Liver (tissue), 9 donors: ENCODE measurements around the gene SCARB1. TPM values are rescaled to one million over a fixed set of nuclear protein-coding genes. Genes with fewer than 3 reads are reported as not detected.

Experiments used
- DNase-seq: peaks from one replicate; pipeline ENCODE4 v3.0.0-alpha.2; 2017; ENCODE audit warnings: low spot score
- H3K27ac ChIP-seq, 2 donors: one replicate each; pipeline ENCODE4 v1.7.0; 2013; ENCODE audit warnings: inconsistent platforms in 2 of 2, low read length in 2 of 2, control low read depth in 1 of 2, low read depth in 1 of 2, mild to moderate bottlenecking in 1 of 2
- H3K27me3 ChIP-seq, 4 donors: one replicate each; pipeline versions ENCODE4 v1.6.1 to v1.7.0; 2013; ENCODE audit warnings: low read length in 3 of 4, inconsistent platforms in 1 of 4, mild to moderate bottlenecking in 1 of 4, moderate library complexity in 1 of 4; ENCODE audit not compliant: control insufficient read depth in 4 of 4, insufficient read depth in 4 of 4
- H3K36me3 ChIP-seq, 4 donors: one replicate each; pipeline versions ENCODE4 v1.6.1 to v1.7.0; 2013; ENCODE audit warnings: low read length in 3 of 4, mild to moderate bottlenecking in 3 of 4, low read depth in 1 of 4, moderate library complexity in 1 of 4; ENCODE audit not compliant: control insufficient read depth in 4 of 4, insufficient read depth in 3 of 4
- H3K4me1 ChIP-seq, 4 donors: one replicate each; pipeline versions ENCODE4 v1.6.1 to v1.7.0; 2013; ENCODE audit warnings: low read length in 3 of 4, mild to moderate bottlenecking in 3 of 4, moderate library complexity in 1 of 4; ENCODE audit not compliant: control insufficient read depth in 4 of 4, insufficient read depth in 4 of 4
- H3K4me3 ChIP-seq, 3 donors: one replicate each; pipeline versions ENCODE4 v1.6.1 to v1.7.0; 2013; ENCODE audit warnings: low read length in 3 of 3, control low read depth in 1 of 3, low read depth in 1 of 3, mild to moderate bottlenecking in 1 of 3
- H3K9ac ChIP-seq, 2 donors: one replicate each; pipeline ENCODE4 v1.7.0; 2013; ENCODE audit warnings: low read length in 2 of 2, mild to moderate bottlenecking in 2 of 2, moderate library complexity in 2 of 2, control low read depth in 1 of 2, low read depth in 1 of 2
- H3K9me3 ChIP-seq, 4 donors: one replicate each; pipeline versions ENCODE4 v1.6.1 to v1.7.0; 2013; ENCODE audit warnings: low read length in 3 of 4; ENCODE audit not compliant: control insufficient read depth in 4 of 4
- EGR1 ChIP-seq, 2 donors: IDR thresholded peaks; 2 replicates each; pipeline ENCODE4 v1.6.1; 2016 to 2018; ENCODE audit warnings: antibody characterized with exemption in 2 of 2, low read depth in 2 of 2
- FOXA1 ChIP-seq: IDR thresholded peaks from 2 replicates; pipeline ENCODE4 v1.6.1; 2016; ENCODE audit warnings: antibody characterized with exemption
- GABPA ChIP-seq, 2 donors: IDR thresholded peaks in 1 of 2; conservative IDR thresholded peaks in 1 of 2; 2 replicates each; pipeline ENCODE4 v1.6.1; 2016; ENCODE audit warnings: antibody characterized with exemption in 2 of 2, mild to moderate bottlenecking in 1 of 2, moderate library complexity in 1 of 2
- HNF4A ChIP-seq, 2 donors: conservative IDR thresholded peaks; 2 replicates each; pipeline ENCODE4 v1.6.1; 2016; ENCODE audit warnings: antibody characterized with exemption in 2 of 2, mild to moderate bottlenecking in 2 of 2
- JUND ChIP-seq, 2 donors: IDR thresholded peaks; 2 replicates each; pipeline ENCODE4 v1.6.1; 2016; ENCODE audit warnings: antibody characterized with exemption in 2 of 2
- NR2F2 ChIP-seq: IDR thresholded peaks from 2 replicates; pipeline ENCODE4 v1.6.1; 2016; ENCODE audit warnings: antibody characterized with exemption
- RAD21 ChIP-seq, 2 donors: IDR thresholded peaks; 2 replicates each; pipeline ENCODE4 v1.6.1; 2016; ENCODE audit warnings: antibody characterized with exemption in 2 of 2, mild to moderate bottlenecking in 2 of 2
- RXRA ChIP-seq, 2 donors: IDR thresholded peaks; 2 replicates each; pipeline ENCODE4 v1.6.1; 2017 to 2018; ENCODE audit warnings: antibody characterized with exemption in 2 of 2, mild to moderate bottlenecking in 1 of 2
- SP1 ChIP-seq: IDR thresholded peaks from 2 replicates; pipeline ENCODE4 v1.6.1; 2018; ENCODE audit warnings: antibody characterized with exemption, mild to moderate bottlenecking
- TAF1 ChIP-seq: conservative IDR thresholded peaks from 2 replicates; pipeline ENCODE4 v1.6.1; 2016; ENCODE audit warnings: antibody characterized with exemption, mild to moderate bottlenecking
- ZBTB33 ChIP-seq: IDR thresholded peaks from 2 replicates; pipeline ENCODE4 v1.6.1; 2016; ENCODE audit warnings: antibody characterized with exemption
- WGBS: extraction: QIAGEN DNeasy Blood & Tissue Kit; methylation state at CpG from one replicate; pipeline ENCODE4 v1.1.7; 2013; 5-methylcytosine and 5-hydroxymethylcytosine counted together
- polyA plus RNA-seq, 2 donors: library from polyadenylated mRNA; stranded (reverse) in 1 of 2; unstranded in 1 of 2; fragments of 200-250 nt in 1 of 2; fragments of >200 nt in 1 of 2; fragmentation: Nextera tagmentation in 1 of 2; extraction: Ambion mirVana in 1 of 2; gene quantifications; one replicate each; pipeline versions ENCODE4 v1.2.1 to v1.2.3, GENCODE V29; 2013 to 2015
- total RNA-seq, 2 donors: library from RNA; depleted of rRNA; stranded (reverse); fragments of >200 nt; gene quantifications; one replicate each; pipeline ENCODE4 v1.2.3, GENCODE V29; 2014
- TF ChIP-seq, protein P1 (sequence below): fragments of 150-350 bp; IDR thresholded peaks from 2 replicates; pipeline ENCODE4 v1.5.1; 2017; ENCODE audit warnings: improper control_type of control experiment, low read depth, low read length; ENCODE audit not compliant: missing input control
- TF ChIP-seq, protein P2 (sequence below): IDR thresholded peaks from 2 replicates; pipeline ENCODE4 v1.6.1; 2016; ENCODE audit warnings: antibody characterized with exemption, mild to moderate bottlenecking
- TF ChIP-seq, protein P3 (sequence below): IDR thresholded peaks from 2 replicates; pipeline ENCODE4 v1.6.1; 2016; ENCODE audit warnings: antibody characterized with exemption
- donor health status: healthy.
- donor health status: healthy.
- donor health status: healthy.
- donor health status: healthy.
- donor health status: healthy.

SCARB1 gene
- total and polyA plus RNA-seq, 4 donors: 85.3 to 289 (median 141) TPM

DNA sequence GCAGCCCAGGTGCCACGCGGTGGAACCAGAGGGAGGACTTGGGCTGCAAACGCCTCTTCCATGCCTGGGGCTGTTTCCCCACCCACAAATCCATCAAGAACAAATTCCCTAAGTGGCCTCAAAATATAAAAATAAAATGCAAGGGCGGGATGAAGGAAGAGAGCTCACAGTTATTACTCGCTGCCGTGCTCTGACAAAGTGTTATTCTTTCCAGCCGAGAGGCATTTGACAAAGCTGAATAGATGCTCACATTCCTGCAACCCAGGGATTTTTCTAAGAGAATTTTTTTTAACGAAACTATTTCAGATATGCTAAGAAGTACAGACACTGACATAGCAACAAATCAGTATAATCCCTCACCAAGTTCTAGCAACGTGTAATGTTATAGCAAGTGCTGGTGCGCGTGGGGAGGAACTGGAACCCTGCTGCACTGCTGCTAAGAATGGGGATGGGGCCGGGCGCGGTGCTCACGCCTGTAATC, 70.7 kb downstream of the SCARB1 start:
- TF ChIP-seq TAF1 (no peak), FOXA1 (no peak), NR2F2 (no peak), ZBTB33 (no peak), EGR1 (IDR thresholded peaks at IDR 0.05; ENCODE audit: low read depth in 2 of 2) (no peak), HNF4A (conservative IDR thresholded peaks at IDR 0.05) (no peak), JUND (IDR thresholded peaks at IDR 0.05) (no peak), SP1 (no peak), GABPA (IDR thresholded peaks at IDR 0.05 in 1 of 2, conservative IDR thresholded peaks at IDR 0.05 in 1 of 2) (no peak), RXRA (IDR thresholded peaks at IDR 0.05) (no peak), RAD21 (IDR thresholded peaks at IDR 0.05) (no peak)
- TF ChIP-seq, protein P1, sequence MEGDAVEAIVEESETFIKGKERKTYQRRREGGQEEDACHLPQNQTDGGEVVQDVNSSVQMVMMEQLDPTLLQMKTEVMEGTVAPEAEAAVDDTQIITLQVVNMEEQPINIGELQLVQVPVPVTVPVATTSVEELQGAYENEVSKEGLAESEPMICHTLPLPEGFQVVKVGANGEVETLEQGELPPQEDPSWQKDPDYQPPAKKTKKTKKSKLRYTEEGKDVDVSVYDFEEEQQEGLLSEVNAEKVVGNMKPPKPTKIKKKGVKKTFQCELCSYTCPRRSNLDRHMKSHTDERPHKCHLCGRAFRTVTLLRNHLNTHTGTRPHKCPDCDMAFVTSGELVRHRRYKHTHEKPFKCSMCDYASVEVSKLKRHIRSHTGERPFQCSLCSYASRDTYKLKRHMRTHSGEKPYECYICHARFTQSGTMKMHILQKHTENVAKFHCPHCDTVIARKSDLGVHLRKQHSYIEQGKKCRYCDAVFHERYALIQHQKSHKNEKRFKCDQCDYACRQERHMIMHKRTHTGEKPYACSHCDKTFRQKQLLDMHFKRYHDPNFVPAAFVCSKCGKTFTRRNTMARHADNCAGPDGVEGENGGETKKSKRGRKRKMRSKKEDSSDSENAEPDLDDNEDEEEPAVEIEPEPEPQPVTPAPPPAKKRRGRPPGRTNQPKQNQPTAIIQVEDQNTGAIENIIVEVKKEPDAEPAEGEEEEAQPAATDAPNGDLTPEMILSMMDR: no peak
- TF ChIP-seq, protein P2, sequence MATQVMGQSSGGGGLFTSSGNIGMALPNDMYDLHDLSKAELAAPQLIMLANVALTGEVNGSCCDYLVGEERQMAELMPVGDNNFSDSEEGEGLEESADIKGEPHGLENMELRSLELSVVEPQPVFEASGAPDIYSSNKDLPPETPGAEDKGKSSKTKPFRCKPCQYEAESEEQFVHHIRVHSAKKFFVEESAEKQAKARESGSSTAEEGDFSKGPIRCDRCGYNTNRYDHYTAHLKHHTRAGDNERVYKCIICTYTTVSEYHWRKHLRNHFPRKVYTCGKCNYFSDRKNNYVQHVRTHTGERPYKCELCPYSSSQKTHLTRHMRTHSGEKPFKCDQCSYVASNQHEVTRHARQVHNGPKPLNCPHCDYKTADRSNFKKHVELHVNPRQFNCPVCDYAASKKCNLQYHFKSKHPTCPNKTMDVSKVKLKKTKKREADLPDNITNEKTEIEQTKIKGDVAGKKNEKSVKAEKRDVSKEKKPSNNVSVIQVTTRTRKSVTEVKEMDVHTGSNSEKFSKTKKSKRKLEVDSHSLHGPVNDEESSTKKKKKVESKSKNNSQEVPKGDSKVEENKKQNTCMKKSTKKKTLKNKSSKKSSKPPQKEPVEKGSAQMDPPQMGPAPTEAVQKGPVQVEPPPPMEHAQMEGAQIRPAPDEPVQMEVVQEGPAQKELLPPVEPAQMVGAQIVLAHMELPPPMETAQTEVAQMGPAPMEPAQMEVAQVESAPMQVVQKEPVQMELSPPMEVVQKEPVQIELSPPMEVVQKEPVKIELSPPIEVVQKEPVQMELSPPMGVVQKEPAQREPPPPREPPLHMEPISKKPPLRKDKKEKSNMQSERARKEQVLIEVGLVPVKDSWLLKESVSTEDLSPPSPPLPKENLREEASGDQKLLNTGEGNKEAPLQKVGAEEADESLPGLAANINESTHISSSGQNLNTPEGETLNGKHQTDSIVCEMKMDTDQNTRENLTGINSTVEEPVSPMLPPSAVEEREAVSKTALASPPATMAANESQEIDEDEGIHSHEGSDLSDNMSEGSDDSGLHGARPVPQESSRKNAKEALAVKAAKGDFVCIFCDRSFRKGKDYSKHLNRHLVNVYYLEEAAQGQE: no peak
- TF ChIP-seq, protein P3, sequence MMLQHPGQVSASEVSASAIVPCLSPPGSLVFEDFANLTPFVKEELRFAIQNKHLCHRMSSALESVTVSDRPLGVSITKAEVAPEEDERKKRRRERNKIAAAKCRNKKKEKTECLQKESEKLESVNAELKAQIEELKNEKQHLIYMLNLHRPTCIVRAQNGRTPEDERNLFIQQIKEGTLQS: no peak
- H3K9ac ChIP-seq: no peak overlapping the region
- 92% methylated on average over 15 of the region's 15 CpGs for WGBS
- H3K9me3 ChIP-seq: no peaks in the 10 kb centered on the region
- no peak overlapping the region for H3K4me3 ChIP-seq
- peaks cover 0 to 6% (median 2%) of the 10 kb centered on the region in 4 donors for H3K4me1 ChIP-seq
- H3K36me3 ChIP-seq: peaks cover 5 to 66% (median 46%) of the 10 kb centered on the region in 4 donors
- H3K27ac ChIP-seq: no peak overlapping the region
- no peaks in the 10 kb centered on the region for H3K27me3 ChIP-seq
- no peak for DNase-seq

DNA sequence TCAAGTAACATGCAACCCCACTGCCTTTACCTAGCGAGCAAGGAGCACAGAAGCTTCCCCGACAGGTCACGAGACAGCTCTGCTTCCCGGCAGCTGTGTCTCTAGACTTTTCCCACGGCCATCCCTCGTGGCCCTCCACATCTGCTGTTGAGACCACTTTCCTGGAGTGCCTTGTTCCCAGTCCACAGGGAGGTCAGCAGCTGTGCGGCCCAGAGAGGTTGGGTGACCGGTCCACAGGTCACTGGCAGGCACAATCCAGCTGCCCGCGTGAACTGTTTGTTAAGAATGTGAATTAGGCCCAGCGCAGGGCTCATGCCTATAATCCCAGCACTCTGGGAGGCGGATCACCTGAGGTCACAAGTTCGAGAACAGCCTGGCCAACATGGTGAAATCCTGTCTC, 71.5 kb downstream of the SCARB1 start:
- H3K4me1 ChIP-seq: peaks cover 0 to 3% (median 2%) of the 10 kb centered on the region in 4 donors
- no peak overlapping the region for H3K4me3 ChIP-seq
- no peak for DNase-seq
- no peaks in the 10 kb centered on the region for H3K27me3 ChIP-seq
- 74% methylated on average over 13 of the region's 13 CpGs for WGBS
- no peaks in the 10 kb centered on the region for H3K9me3 ChIP-seq
- peak overlapping the region; percentile 18 to 20 for H3K27ac ChIP-seq
- TF ChIP-seq HNF4A (conservative IDR thresholded peaks at IDR 0.05): peak in 1 of 2 donors; percentile 57
- TF ChIP-seq, protein P2: no peak
- TF ChIP-seq RXRA (IDR thresholded peaks at IDR 0.05): peak; percentile 16 to 57
- H3K9ac ChIP-seq: no peak overlapping the region
- H3K36me3 ChIP-seq: peaks cover 2 to 65% (median 40%) of the 10 kb centered on the region in 4 donors
